GM12892 (cell line): ENCODE data around the gene LMO4.

Experiments
- POLR2A ChIP-seq: IDR thresholded peaks from 2 replicates; pipeline ENCODE4 v1.6.1; 2011; ENCODE audit warnings: low read depth, low read length, control low read depth
- POLR2AphosphoS5 ChIP-seq: IDR thresholded peaks from 2 replicates; pipeline ENCODE4 v1.6.1; 2011; ENCODE audit warnings: low read depth, low read length, control low read depth
- TAF1 ChIP-seq: IDR thresholded peaks from 2 replicates; pipeline ENCODE4 v1.6.1; 2011; ENCODE audit warnings: low read depth, mild to moderate bottlenecking, control low read depth, low read length, borderline replicate concordance

- TF ChIP-seq POLR2AphosphoS5 (no peak), POLR2A (no peak), TAF1 (no peak)
These were observed 5.1 kb downstream of the LMO4 start for GRCh38 chr1:87333692-87334347.
